Measurements from ENCODE around the gene ADGRV1.

GRCh38 chr5:90897618-90898017 lies 339.0 kb downstream of the ADGRV1 start:
- no peak for TF ChIP-seq CTCF (IDR thresholded peaks at IDR 0.05)
- TF ChIP-seq POLR2A (IDR thresholded peaks at IDR 0.05): no peak
